SU-DHL-6 (cell line): Measurements from ENCODE around the gene MBOAT1.
"Not testable (repeated sequence)": the region's sequence is repeated elsewhere in the genome, so short reads cannot be mapped to it uniquely, and the experiment has no call there.

Experiments used
- H2AFZ ChIP-seq: fragments of 200-600 bp; sonication (generic); 2 replicates; pipeline ENCODE4 v1.6.1; 2014; ENCODE audit warnings: low read depth, mild to moderate bottlenecking, moderate library complexity, mixed read lengths, antibody characterized with exemption, low read length; ENCODE audit not compliant: severe bottlenecking
- H3F3A ChIP-seq: fragments of 200-600 bp; shearing (Covaris generic); 2 replicates; pipeline ENCODE4 v1.6.0; 2016; ENCODE audit warnings: antibody characterized with exemption, mild to moderate bottlenecking; ENCODE audit not compliant: insufficient read depth
- H3K27ac ChIP-seq: fragments of 200-600 bp; sonication (generic); 2 replicates; pipeline ENCODE4 v1.5.1; 2016; ENCODE audit warnings: low read depth, mild to moderate bottlenecking, low read length, moderate library complexity, mixed read lengths
- H3K27me3 ChIP-seq: fragments of 200-600 bp; sonication (generic), shearing (Covaris generic); 2 replicates; pipeline ENCODE4 v1.6.0; 2014; ENCODE audit warnings: mild to moderate bottlenecking, low read length
- H3K36me3 ChIP-seq: fragments of 200-600 bp; sonication (generic); 2 replicates; pipeline ENCODE4 v1.6.1; 2014; ENCODE audit warnings: mild to moderate bottlenecking, low read length, mixed read lengths
- H3K4me2 ChIP-seq: fragments of 300-600, 200-600 bp; shearing (Covaris generic), sonication (generic); 2 replicates; pipeline ENCODE4 v1.6.0; 2014; ENCODE audit warnings: low read length, low read depth, mild to moderate bottlenecking; ENCODE audit not compliant: poor library complexity, severe bottlenecking
- H3K4me3 ChIP-seq: fragments of 200-600 bp; sonication (generic); 2 replicates; pipeline ENCODE4 v1.5.1; 2014; ENCODE audit warnings: antibody characterized with exemption, low read length, mild to moderate bottlenecking, mixed read lengths; ENCODE audit not compliant: insufficient read depth, poor library complexity, severe bottlenecking
- H3K79me2 ChIP-seq: fragments of 200-600 bp; sonication (generic); 2 replicates; pipeline ENCODE4 v1.6.1; 2014; ENCODE audit warnings: mild to moderate bottlenecking, low read length, moderate library complexity; ENCODE audit not compliant: insufficient read depth
- H3K9ac ChIP-seq: fragments of 200-600 bp; sonication (generic); 2 replicates; pipeline ENCODE4 v1.7.0; 2014; ENCODE audit warnings: mild to moderate bottlenecking, low read length
- H3K9me2 ChIP-seq: fragments of 200-600 bp; sonication (generic); replicated peaks from 2 replicates; pipeline ENCODE4 v1.6.1; 2014; ENCODE audit warnings: low read length; ENCODE audit not compliant: insufficient read depth
- H3K9me3 ChIP-seq: fragments of 200-600 bp; sonication (generic); 2 replicates; pipeline ENCODE4 v1.6.1; 2014; ENCODE audit warnings: low read length, mixed read lengths; ENCODE audit not compliant: insufficient read depth
- H4K20me1 ChIP-seq: fragments of 200-600 bp; sonication (generic); 2 replicates; pipeline ENCODE4 v1.6.1; 2014; ENCODE audit warnings: low read depth, mild to moderate bottlenecking, antibody characterized with exemption, low read length, moderate library complexity, mixed read lengths
- EZH2phosphoT487 ChIP-seq: fragments of 200-600 bp; sonication (generic), shearing (Covaris generic); conservative IDR thresholded peaks from 2 replicates; pipeline ENCODE4 v1.6.1; 2018; ENCODE audit warnings: mild to moderate bottlenecking, antibody characterized with exemption, low read length, moderate library complexity, mixed read lengths
- TF ChIP-seq, protein P1 (sequence below): fragments of 200-600 bp; sonication (generic); IDR thresholded peaks from one replicate; pipeline ENCODE4 v1.5.1; 2017; ENCODE audit warnings: antibody characterized with exemption, mild to moderate bottlenecking, low read length, moderate library complexity; ENCODE audit not compliant: insufficient read depth, poor library complexity, severe bottlenecking

The MBOAT1 gene

GRCh38 chr6:20148433-20148832 is 63.8 kb downstream of the MBOAT1 start:
- Histone ChIP-seq H3K9me2 (no peaks in the 10 kb centered on the region; the same call in 1 of the 2 replicates), H4K20me1 (no peaks in the 10 kb centered on the region), H3K4me2 (no peak overlapping the region), H3F3A (no peaks in the 10 kb centered on the region), H3K9me3 (no peaks in the 10 kb centered on the region), H3K27ac (no peak overlapping the region), H3K79me2 (no peaks in the 10 kb centered on the region), H3K27me3 (no peaks in the 10 kb centered on the region), H2AFZ (no peak overlapping the region), H3K4me3 (no peak overlapping the region), H3K36me3 (no peaks in the 10 kb centered on the region), H3K9ac (no peak overlapping the region)
- TF ChIP-seq EZH2phosphoT487, result no peak
- TF ChIP-seq, protein P1, sequence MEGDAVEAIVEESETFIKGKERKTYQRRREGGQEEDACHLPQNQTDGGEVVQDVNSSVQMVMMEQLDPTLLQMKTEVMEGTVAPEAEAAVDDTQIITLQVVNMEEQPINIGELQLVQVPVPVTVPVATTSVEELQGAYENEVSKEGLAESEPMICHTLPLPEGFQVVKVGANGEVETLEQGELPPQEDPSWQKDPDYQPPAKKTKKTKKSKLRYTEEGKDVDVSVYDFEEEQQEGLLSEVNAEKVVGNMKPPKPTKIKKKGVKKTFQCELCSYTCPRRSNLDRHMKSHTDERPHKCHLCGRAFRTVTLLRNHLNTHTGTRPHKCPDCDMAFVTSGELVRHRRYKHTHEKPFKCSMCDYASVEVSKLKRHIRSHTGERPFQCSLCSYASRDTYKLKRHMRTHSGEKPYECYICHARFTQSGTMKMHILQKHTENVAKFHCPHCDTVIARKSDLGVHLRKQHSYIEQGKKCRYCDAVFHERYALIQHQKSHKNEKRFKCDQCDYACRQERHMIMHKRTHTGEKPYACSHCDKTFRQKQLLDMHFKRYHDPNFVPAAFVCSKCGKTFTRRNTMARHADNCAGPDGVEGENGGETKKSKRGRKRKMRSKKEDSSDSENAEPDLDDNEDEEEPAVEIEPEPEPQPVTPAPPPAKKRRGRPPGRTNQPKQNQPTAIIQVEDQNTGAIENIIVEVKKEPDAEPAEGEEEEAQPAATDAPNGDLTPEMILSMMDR, result no peak

DNA sequence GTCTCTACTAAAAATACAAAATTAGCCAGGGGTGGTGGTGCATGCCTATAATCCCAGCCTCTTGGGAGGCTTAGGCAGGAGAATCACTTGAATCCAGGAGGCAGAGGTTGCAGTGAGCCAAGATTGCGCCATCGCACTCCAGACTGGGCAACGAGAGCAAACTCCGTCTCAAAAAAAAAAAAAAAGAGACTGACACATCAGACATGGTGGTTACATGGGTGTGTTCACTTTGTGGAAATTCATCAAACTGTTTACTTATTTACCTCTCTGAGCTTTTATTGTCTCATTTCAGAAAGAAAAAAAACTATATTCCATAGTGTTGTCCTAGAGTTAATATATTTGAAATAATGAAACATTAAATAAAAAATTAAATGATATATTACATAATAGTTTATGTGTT is 64.8 kb downstream of the MBOAT1 start:
- no peaks in the 10 kb centered on the region for H3K9me3 ChIP-seq
- no peak overlapping the region for H3K27ac ChIP-seq

GRCh38 chr6:20146831-20147230 is 65.4 kb downstream of the MBOAT1 start:
- H3K27me3 ChIP-seq, H2AFZ ChIP-seq, H3K4me3 ChIP-seq, H3K79me2 ChIP-seq, H3K9ac ChIP-seq, H3K36me3 ChIP-seq, H3K9me3 ChIP-seq, H3F3A ChIP-seq, H4K20me1 ChIP-seq, H3K9me2 ChIP-seq, H3K27ac ChIP-seq, H3K4me2 ChIP-seq: not testable (repeated sequence)

More for the DNA sequence above, 64.8 kb downstream of the MBOAT1 start:
- Histone ChIP-seq H3F3A (no peaks in the 10 kb centered on the region), H2AFZ (no peak overlapping the region), H3K9me2 (no peaks in the 10 kb centered on the region; the same call in 1 of the 2 replicates), H3K9ac (no peak overlapping the region), H3K4me3 (no peak overlapping the region), H3K4me2 (no peak overlapping the region), H3K79me2 (no peaks in the 10 kb centered on the region), H4K20me1 (no peaks in the 10 kb centered on the region), H3K27me3 (no peaks in the 10 kb centered on the region), H3K36me3 (no peaks in the 10 kb centered on the region)
- TF ChIP-seq, protein P1, result no peak
- no peak for TF ChIP-seq EZH2phosphoT487

GRCh38 chr6:20146291-20146690 is 66.0 kb downstream of the MBOAT1 start:
- H3K9me2 ChIP-seq, result no peaks in the 10 kb centered on the region; the same call in 1 of the 2 replicates
- no peak overlapping the region for H3K4me3 ChIP-seq
- no peaks in the 10 kb centered on the region for H3K27me3 ChIP-seq
- H3F3A ChIP-seq, result no peaks in the 10 kb centered on the region
- H4K20me1 ChIP-seq, result no peaks in the 10 kb centered on the region
- H3K9ac ChIP-seq, result no peak overlapping the region
- H3K4me2 ChIP-seq, result no peak overlapping the region
- TF ChIP-seq, protein P1, result no peak
- no peak for TF ChIP-seq EZH2phosphoT487
- no peaks in the 10 kb centered on the region for H3K9me3 ChIP-seq
- H3K79me2 ChIP-seq, result no peaks in the 10 kb centered on the region
- no peak overlapping the region for H3K27ac ChIP-seq
- no peaks in the 10 kb centered on the region for H3K36me3 ChIP-seq
- no peak overlapping the region for H2AFZ ChIP-seq
